Right hindlimb (tissue), 1 donor: ENCODE data around the gene NSMCE4A.
"Not testable (repeated sequence)": the region's sequence is repeated elsewhere in the genome, so short reads cannot be mapped to it uniquely, and the experiment has no call there.

Experiments used
- DNase-seq: peaks from one replicate; pipeline ENCODE4 v3.0.0-alpha.2; 2018

The NSMCE4A gene

GRCh38 chr10:121930268-121931085 is 44.5 kb downstream of the NSMCE4A start:
- DNase-seq: not testable (repeated sequence)

GRCh38 chr10:121929585-121930267 is 45.3 kb downstream of the NSMCE4A start:
- DNase-seq: not testable (repeated sequence)

GRCh38 chr10:121928528-121928884 is 46.5 kb downstream of the NSMCE4A start:
- no peak for DNase-seq

- DNase-seq: peak; percentile 96
Observed at GRCh38 chr10:121927841-121928527, 47.0 kb downstream of the NSMCE4A start, which contains the start of gene ATE1. Gene ATE1, minus strand, starts transcription at chr10:121928031. Its CDS starts 82 bp downstream, at chr10:121927949.

- no peak for DNase-seq
Observed at GRCh38 chr10:121927318-121927840, 47.6 kb downstream of the NSMCE4A start.

GRCh38 chr10:121926671-121927317 is 48.2 kb downstream of the NSMCE4A start:
- no peak for DNase-seq

- DNase-seq: no peak
Observed at GRCh38 chr10:121926157-121926556, 48.9 kb downstream of the NSMCE4A start.

GRCh38 chr10:121921238-121921931 is 53.6 kb downstream of the NSMCE4A start:
- DNase-seq: no peak

GRCh38 chr10:121919666-121920065 is 55.4 kb downstream of the NSMCE4A start:
- no peak for DNase-seq

GRCh38 chr10:121918800-121919199 is 56.2 kb downstream of the NSMCE4A start:
- not testable (repeated sequence) for DNase-seq

- DNase-seq: no peak
Observed at GRCh38 chr10:121914661-121915060, 60.4 kb downstream of the NSMCE4A start.

- DNase-seq: no peak
Observed at GRCh38 chr10:121911421-121911697, 63.7 kb downstream of the NSMCE4A start.

GRCh38 chr10:121910673-121911420 is 64.2 kb downstream of the NSMCE4A start:
- DNase-seq: no peak
